GM03348 (cell line): ENCODE results near the gene ATP13A1.
"Not testable (repeated sequence)": the region's sequence is repeated elsewhere in the genome, so short reads cannot be mapped to it uniquely, and the experiment has no call there.

Experiments
- DNase-seq: peaks from one replicate; pipeline ENCODE4 v3.0.0; 2012; ENCODE audit warnings: low spot score

Gene ATP13A1

GRCh38 chr19:19663256-19664120 is at the start of gene ATP13A1:
TSS of gene ATP13A1 (minus strand) at chr19:19663676. CDS start at chr19:19663666, 10 bp downstream.
- peak; percentile 96 for DNase-seq

GRCh38 chr19:19711934-19712828 is 48.7 kb upstream of the ATP13A1 start:
- DNase-seq, result no peak

GRCh38 chr19:19711306-19711933 is 47.9 kb upstream of the ATP13A1 start:
- no peak for DNase-seq

GRCh38 chr19:19710506-19710905 is 47.0 kb upstream of the ATP13A1 start:
- DNase-seq, result no peak

GRCh38 chr19:19704836-19705235 is 41.4 kb upstream of the ATP13A1 start:
- DNase-seq, result no peak

GRCh38 chr19:19700493-19700892 is 37.0 kb upstream of the ATP13A1 start:
- DNase-seq, result not testable (repeated sequence)

GRCh38 chr19:19697589-19697988 is 34.1 kb upstream of the ATP13A1 start:
- no peak for DNase-seq

GRCh38 chr19:19696386-19696785 is 32.9 kb upstream of the ATP13A1 start:
- DNase-seq, result no peak

- no peak for DNase-seq
Observed at GRCh38 chr19:19691683-19692082, 28.2 kb upstream of the ATP13A1 start.

GRCh38 chr19:19689023-19689422 is 25.5 kb upstream of the ATP13A1 start:
- DNase-seq, result not testable (repeated sequence)

- DNase-seq, result no peak
Observed at GRCh38 chr19:19687090-19687489, 23.6 kb upstream of the ATP13A1 start.

GRCh38 chr19:19686580-19686979 is 23.1 kb upstream of the ATP13A1 start:
- DNase-seq, result no peak

- not testable (repeated sequence) for DNase-seq
Observed at GRCh38 chr19:19686119-19686518, 22.6 kb upstream of the ATP13A1 start.

- no peak for DNase-seq
Observed at GRCh38 chr19:19679176-19680073, 15.9 kb upstream of the ATP13A1 start.

- no peak for DNase-seq
Observed at GRCh38 chr19:19677579-19677978, 14.1 kb upstream of the ATP13A1 start.

- DNase-seq, result no peak
Observed at GRCh38 chr19:19674315-19674714, 10.8 kb upstream of the ATP13A1 start.

- DNase-seq, result no peak
Observed at GRCh38 chr19:19672816-19673215, 9.3 kb upstream of the ATP13A1 start.

GRCh38 chr19:19670070-19670551 is 6.6 kb upstream of the ATP13A1 start:
- peak; percentile 5 for DNase-seq

- DNase-seq, result peak; percentile 95
Observed at GRCh38 chr19:19668230-19669012, 4.9 kb upstream of the ATP13A1 start, which contains the start of gene ZNF101. TSS of gene ZNF101 (plus strand) at chr19:19668839. CDS start at chr19:19668964, 125 bp downstream.

- DNase-seq, result not testable (repeated sequence)
Observed at GRCh38 chr19:19665420-19665948, 2.0 kb upstream of the ATP13A1 start.
